Measurements from ENCODE around the gene PURA.
A peak's percentile ranks its signal among the peaks of the same experiment; 100 is the strongest.

Gene PURA

DNA sequence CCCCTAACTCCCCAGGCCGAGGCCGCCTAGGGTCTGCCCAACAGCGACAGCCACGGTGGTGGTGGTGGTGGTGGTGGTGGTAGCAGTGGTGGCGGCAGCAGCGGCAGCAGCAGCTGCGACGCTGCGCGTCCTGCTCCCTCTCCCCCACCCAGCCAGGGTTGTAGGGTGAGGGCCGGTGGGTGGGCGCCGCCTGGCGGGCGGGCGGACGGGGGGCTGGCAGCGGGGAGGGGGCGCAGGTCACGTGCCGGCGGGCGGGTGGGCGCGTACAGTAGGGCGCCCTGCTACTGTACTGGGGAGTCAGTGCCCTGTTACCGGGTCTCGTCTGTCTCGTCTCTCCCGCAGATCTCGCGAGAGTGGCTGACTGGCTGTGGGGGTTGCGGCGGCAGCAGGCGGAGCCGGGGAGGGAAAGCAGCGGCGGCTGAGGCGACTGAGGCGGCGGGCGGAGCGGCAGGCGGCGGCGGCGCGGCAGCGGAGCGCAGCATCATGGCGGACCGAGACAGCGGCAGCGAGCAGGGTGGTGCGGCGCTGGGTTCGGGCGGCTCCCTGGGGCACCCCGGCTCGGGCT is at the start of gene PURA:
Gene PURA (plus strand): TSS at position 411 of the 565 bp plus-strand sequence. CDS start 73 bp downstream, at position 484.
- DNase-seq = peak; percentile 75

DNA sequence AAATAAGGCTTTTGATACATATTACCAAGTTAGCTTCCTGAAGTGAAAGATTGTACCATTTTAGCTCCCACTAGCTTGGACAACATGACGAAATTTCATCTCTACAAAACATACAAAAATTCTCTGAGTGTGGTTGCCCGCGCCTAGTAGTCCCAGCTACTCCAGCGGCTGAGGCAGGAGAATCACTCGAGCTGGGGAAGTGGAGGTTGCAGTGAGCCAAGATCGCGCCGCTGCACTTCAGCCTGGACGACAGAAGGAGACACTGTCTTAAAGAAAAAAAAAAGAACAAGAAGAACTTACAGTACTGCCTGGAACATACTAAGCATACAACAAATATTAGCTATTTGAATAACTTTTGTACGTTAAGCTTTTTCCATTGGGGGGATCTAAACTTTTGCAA is 41.1 kb upstream of the PURA start:
- DNase-seq = no peak

DNA sequence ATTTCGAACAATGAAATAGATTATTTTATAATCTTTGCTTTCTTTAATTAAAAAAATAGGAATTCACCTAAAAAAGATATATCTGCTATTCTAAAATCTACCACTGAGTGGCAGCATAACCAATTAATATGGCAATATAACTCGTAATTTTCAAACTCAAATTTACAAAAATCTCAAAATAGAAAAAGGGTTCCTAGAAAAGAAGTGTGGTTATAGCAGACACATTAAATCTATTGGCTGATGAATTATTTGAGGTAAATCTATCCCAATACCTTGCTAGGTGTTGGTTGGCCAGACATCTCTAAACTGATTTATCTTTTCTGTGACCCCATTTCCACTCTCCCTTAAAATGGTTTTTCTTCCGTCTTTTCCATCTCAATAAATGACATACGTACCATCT is 40.6 kb upstream of the PURA start:
- DNase-seq = no peak

DNA sequence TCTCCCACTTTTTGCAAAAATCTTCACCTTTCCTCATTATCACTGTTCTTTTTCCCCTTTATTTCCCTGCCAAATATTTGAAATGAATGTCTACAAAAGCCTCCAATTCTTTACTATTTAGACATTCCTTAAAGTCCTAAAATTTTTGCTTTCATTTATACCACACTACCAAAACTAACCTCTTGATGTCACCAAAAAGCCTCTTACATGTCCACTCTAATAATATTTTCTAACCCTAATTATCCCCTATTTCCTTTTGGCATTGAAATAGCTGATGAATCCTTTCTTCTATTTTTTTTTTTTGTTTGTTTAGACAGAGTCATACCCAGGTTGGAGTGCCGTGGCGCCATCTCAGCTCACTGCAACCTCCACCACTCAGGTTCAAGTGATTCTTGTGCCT is 38.5 kb upstream of the PURA start:
- DNase-seq = no peak

DNA sequence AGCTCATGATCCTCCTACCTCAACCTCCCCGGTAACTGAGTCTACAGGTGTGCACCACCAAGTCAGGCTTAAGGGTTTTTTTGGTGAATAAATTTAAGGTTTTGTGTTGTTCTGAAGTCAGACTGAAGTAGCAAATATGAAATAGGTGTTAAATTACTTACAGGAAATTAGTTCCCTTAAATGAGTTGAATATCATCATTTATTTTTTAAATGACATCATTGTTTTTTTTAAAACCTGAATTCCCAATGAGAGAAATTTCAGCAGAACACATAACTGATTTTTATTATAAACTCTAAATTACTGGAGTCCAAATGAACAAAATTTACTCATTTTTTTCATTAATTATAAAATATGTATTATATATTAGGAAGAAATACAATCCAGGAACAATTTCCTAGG is 37.8 kb upstream of the PURA start:
- DNase-seq = no peak

DNA sequence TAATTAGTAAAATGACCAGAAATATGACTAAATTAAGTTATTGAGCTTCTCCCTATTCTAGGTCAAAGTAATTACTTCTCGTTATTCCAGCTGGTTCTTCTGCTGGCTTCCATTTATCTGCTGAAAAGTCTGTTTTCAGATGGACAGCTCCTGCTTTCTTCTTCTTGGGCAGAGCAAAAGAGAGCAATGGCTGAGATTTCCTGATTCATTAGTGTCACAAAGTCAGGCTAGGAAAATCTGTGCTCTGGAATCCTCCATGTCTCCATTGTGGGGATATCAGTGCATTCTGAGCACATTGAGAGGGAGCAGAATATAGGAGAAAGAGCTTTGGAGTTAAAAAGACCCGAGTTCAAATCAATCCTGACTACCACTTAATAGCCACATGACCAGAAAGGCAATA is 37.1 kb upstream of the PURA start:
- DNase-seq = no peak

DNA sequence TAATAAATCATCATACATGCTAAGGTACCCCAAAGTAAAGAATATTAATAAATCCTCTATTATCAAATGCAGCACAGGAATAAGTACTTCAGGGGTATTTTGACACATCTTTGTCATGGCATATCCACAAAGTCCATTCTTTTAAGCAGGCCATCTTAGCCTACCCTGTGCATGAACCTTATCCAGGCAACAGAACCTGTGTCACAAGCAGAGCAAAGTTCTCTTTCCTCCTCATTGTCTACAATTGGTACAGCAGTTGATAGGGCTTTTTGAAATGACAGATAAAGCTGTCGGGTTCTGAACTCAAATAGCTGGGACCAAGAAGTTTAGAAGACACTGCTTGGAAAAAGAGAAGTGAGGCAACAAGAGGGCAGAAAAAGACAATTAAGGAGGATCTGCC is 30.8 kb upstream of the PURA start:
- no peak for DNase-seq

DNA sequence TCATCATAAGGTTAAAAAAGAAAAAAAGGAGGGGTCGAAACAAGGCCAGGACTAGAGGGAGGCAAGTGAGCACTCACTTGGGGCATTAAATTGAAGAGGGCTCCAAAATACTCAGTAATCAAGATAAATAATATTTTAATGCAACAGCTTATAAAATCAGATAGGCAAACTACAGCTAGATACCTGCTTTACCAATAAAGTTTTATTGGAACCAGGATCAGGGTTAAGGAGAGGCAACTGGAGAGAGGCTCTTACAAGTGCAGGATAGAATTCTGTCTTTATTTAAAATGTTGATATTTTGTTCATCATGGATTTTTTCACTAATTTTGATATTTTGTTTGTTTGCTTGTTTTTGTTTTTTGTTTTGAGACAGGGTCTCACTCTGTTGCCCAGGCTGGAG is 30.3 kb upstream of the PURA start:
- no peak for DNase-seq

DNA sequence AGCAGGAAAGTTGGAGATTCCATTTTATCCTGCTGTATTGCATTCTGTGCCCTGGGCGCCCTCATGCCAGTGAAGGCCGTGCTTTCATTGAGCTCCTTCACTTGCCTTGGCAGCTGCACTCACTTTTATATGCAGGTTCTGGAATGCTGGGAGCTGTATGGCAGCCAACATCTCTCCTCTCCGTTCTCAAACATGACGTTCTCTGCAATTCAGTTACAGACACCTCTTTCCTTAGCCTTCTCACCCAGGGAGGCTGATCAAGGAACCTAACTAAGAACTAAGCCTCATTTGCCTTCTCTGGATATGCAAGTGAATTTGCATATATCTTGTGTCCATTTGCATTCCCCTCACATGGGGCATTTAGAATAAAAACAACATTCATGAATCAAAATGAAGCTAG is 29.4 kb upstream of the PURA start:
- DNase-seq = peak; percentile 12

DNA sequence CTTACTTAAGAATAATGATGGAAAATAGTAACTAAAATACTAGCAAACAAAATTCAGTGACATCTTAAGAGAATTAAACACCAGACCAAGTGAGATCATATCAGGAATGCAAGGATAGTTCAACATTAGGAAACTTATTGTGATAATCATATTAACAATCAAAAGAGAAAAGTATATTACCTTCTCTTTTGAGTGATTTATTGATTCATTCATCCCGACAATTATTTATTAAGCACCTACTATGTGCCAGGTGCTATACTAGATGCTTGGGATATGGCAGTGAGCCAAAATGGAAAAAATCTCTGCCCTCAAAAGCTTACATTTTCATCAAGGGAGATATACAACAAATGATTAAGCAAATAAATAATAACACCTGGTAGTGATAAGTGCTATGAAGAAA is 23.7 kb upstream of the PURA start:
- DNase-seq = no peak

DNA sequence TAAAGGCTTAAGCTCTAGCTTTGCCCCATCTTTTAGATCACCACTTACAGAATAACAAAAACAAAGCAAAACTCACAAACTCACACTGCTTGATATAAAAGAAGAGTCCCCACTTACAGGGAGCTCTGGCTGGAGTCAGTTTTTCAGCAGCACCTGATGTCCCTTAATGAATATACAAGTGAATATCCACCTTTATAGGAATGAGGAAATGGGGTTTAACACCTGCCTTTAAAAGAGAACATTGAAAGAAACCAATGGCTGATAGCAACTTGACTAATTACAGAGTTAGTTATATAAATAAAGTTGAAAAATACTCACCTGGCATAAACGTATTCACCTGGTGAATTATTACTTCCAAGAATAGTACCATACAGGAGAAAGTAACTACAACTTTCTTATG is 20.7 kb upstream of the PURA start:
- DNase-seq = no peak

DNA sequence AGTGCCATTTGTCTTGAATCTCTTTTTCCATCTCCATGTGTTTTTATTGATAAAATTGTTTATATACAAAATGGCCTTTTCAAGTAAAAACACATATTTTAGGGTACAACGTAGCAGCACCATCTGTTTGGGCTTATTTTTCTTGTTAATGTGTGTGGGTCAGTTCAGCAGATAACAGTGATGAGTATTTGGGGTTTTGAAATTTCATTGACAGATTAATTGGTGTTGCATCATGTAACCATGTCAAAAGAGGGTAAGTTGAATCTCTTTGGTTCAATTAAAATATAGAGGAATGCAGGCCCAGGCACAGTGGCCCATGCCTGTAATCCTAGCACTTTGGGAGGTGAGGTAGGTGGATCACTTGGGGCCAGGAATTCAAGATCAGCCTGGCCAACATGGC is 20.0 kb upstream of the PURA start:
- DNase-seq = no peak

DNA sequence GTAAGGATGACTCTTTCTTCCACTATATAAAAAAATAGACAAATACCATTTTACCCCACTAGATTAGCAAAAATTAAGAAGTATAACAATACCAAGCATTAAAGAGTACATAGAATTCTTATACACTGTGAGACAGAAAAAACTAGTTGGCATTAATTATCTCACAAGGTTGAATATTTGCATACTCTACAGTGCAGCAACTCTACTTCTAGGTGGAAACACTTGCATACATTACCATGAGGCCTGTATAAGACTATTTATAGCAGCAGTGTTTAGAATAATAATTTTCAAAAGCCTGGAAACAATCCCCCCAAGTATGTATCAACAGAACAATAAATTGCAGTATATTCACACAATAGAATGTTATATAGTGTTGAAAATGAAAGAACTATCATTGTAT is 19.0 kb upstream of the PURA start:
- peak; percentile 6 for DNase-seq

DNA sequence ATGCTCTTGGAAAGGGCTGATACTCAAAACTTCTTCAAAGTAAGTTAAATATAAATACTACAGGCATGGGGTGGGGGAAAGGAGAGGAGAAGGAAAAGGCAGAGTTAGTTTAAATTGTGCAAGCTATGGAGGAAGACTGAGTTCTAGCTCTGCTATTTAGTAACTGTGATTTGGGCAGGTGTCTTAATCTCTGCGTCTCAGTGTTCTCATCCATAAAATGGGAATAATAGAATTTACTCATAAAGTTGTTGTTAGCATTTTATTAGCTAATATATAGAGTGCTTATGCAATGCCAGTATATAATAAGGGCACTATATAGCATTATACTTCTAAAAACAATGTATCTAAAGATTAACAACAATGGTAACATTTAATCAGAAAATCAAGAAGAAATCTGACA is 12.7 kb upstream of the PURA start:
- DNase-seq = no peak

DNA sequence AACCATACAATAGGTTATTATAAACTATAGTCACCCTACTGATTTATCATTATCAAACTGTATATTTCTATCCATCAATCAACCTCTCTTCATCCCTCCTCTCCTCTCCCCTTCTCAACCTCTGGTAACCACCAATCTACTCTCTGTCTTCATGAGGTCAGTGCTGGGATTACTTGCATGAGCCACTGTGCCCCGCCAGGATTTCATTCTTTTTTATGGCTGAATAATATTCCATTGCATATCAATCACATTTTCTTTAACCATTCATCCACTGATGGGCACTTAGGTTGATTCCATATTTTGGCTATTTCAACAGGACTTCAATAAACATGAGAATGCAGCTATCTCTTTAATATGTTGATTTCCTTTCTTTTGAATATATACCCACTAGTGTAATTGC is 10.8 kb upstream of the PURA start:
- DNase-seq = no peak

DNA sequence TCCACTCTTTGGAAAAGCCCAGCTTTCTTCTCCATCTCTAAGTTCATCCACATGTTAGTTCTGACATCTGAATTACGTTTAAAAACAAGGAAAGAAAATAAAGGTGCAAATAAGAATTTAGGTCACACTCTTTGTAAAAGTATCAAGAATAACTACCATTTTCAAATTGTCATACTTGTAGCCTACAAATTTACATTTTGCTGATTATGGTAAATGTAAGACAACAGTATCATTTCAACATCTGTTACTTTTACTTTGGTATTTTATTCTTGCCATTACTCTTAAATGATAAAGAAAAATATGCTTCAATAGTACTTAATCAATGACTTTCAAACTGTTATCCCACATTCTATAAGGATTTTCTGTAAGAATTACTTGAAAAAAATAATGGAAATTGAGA is 9.8 kb upstream of the PURA start:
- DNase-seq = no peak

DNA sequence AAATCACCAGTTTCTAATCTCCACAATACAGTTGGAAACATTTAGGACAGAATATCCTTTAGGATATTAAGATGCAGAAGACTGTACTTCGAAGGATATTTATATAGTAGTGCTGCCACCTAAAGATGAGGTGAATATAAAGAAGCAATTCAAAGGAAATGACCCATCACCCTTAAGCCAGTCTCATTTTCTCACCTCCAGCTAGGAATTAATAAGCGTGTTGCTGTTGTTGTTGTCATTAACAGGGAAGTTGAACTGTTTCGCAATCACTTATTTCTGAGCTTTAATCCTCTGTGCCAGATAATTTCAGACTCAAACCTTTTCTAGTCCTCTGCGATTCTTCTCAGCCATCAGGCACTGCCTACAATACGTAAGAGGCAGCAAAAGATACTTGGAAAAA is 7.8 kb upstream of the PURA start:
- DNase-seq = no peak

DNA sequence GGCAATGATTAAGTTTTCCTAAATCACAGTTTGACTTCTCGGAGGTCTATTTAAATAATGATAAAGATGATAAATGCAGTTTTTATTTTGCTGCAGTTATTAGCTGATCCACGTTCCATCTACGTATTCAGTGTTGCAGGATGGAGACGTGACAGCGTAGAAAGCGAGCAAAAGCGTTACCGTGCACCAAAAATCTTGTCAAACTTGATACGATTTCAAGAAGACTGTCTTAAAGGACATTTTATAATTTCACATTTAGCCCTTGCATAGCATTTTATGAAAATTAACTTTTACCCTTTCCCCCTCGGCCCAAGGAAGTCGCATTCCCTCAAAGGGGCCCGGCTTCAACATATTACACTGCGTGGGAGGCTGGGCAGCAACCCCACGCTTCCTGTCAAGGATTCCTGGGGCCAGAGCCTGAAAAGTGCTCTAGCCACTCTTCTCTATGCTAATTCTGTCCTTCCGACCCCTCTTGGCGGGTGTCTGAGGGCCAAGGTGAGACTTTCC is 7.1 kb upstream of the PURA start:
- no peak for DNase-seq

DNA sequence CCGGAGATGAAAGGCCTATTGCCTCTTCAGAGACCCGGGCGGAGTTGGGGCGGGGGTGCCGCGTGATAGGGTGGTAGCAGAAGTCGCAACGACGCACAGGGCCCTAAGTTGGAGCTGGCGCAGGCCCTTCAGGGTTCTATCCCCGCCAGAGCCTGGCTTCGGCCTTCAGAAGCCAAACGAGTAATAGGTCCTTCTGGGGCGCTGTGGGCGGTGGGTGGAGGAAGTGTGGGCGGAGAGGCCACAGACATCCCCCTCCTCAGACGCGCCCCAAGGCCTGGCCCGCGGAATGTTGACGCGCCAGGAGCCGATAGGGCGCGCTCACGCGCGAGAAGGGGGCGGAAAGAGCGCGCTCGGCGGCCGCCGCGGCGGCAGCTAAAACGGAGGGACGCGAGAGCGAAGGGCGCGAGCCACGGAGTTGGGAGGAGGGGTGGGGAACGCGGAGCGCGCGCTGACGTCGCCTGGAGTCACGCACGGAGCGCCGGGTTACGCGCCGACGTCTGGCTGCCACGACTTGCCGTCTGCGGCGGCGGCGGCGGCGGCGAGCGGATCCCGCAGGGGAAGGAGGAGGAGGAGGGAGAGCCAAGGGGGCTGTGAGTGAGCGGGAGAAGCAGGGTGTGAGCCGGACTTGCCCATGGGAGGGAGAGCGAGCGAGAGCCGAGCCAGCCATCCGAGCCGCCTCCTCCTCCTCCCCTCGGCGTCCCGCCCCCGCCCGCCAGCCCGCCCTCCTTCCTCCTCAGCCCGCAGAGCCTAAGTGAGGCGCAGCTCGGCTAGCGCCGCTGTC is 6.4 kb upstream of the PURA start:
- DNase-seq = peak; percentile 85

DNA sequence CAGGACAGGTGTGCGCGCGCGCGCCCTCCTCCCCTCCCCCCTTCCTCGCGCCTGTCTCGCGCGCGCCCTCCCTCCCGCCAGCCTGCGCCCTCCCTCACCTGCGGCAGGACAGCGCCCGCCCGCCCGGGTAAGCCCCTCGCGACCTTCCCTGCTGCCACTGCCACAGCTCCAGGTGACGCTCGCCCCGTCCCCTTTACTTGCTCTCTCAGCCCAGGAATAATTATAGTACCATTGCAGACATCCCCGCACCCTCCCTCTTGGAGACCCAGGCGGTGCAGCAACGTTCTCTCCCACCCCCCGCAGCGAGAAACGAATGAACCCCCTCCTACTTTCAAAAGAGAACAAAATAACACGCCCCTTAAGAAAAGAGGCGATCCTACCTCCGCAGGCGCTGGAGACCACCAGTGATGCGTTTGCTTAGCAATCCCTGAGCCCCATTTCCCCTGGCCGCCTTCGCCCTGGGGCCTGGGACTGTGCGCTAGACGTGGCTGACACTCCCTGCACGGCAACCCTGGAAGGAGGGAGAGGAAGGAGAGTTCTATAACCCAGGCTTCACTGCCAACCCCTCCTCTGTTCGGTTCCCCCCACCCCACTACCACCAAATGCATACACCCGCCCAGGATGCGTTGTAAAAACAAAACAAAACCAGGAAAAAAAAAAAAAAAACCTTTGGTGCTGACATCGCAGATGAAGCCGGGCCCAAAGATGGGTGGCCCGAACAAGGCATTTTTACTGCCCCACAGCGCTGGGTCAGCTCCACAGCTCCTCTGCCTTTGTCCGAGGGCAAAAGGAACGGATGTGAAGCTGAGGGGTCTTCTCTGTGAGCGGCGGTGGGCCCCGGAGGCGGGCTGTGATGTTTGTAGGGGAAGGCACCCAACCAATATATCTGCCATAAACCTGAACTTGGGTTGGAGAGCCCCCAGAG is 5.6 kb upstream of the PURA start:
- no peak for DNase-seq

DNA sequence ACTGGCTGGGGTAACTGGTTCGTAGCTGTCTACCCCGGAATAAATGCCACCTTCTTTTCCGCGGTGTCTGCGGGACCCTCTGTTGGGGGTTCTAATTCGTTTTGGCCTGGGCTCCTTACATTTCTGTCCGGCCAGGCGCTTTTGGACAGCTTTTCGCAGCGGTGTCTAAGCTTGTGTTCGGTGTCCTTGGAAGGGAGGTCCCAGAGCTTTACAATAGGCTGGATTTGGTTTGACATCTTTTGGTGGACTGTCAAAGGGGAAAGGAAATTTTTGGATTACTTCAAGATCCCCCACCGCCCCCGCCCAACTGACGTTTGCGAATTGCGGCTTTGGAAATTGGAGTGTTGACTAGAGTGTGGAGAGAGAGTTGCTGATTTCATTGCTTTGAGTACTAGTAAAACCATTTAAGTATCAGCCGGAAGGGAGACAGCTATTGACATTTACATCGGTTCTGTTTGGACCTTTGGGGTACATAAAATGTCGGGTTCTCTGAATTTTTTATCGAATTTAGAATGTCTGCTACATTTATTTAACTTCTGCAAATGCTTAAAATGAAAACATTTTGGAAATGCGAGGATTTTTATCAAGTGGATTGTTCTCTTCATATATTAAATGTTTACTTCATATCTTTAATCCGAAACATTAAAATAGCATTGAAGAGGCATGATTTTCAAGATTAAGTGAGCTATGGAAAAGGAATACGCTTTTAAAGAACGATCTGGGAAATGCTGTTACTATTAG is 4.7 kb upstream of the PURA start:
- no peak for DNase-seq

DNA sequence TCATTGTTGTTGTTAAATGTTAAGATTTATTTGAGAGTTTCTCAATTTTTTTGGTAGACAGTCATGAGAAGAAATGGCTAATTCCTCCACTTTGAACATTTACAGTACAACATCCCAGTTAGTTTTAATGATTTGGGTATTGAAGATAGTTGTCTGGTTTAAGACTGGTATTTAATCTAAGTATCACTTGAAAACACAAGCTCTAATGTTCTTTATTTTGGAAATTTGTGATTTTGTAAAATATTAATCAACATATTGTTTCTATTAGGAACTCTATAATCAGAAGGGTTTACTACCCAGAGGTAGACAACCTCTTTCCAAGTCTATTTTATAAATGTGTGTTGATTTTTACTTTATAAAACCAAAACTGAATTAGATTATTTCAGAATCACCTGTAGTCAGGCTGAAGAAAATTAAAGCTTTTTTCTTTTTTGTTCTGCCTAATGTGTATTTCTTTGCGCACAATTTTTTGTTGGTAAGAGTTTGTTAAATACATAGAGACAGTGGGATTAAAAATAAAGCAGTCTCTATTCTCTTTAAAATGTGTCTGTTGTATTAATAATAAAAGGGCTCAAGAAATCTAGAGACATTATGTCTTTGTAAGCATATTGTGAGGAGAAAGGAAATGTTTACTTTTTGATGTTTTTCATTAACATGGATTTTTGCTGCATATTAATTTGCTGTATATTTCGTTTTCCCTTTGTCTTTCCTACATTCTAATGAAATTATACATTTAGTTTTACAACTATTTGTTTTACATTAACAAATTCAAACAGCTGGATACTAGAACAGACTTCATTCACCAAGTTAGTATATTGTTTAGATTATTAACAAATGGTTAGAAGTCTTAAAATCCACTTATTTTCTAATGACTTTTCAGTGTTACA is 3.9 kb upstream of the PURA start:
- DNase-seq = no peak
